HepG2 (cell line): ENCODE results near the gene SMYD5. TPM values are rescaled to one million over a fixed set of nuclear protein-coding genes. Genes with fewer than 3 reads are reported as not detected.

Source experiments
- E2F2 ChIP-seq: sonication (generic); formaldehyde crosslinking; IDR thresholded peaks from 2 replicates; pipeline ENCODE4 v1.4.0; 2020; ENCODE audit warnings: missing genetic modification reagents, borderline replicate concordance
- GLMP ChIP-seq: sonication (generic); formaldehyde crosslinking; IDR thresholded peaks from 2 replicates; pipeline ENCODE4 v1.9.0; 2021; ENCODE audit warnings: missing genetic modification reagents, mild to moderate bottlenecking, borderline replicate concordance
- HDAC6 ChIP-seq: fragments of 200-600 bp; sonication (generic); IDR thresholded peaks from 2 replicates; pipeline ENCODE4 v1.7.0; 2017; ENCODE audit warnings: mild to moderate bottlenecking, antibody characterized with exemption, low read length, low read depth
- HOXA5 ChIP-seq: sonication (generic); formaldehyde crosslinking; IDR thresholded peaks from 2 replicates; pipeline ENCODE4 v1.4.0; 2020; ENCODE audit warnings: missing genetic modification reagents
- MTA1 ChIP-seq: sonication (generic); formaldehyde crosslinking; IDR thresholded peaks from 2 replicates; pipeline ENCODE4 v1.4.0; 2020; ENCODE audit warnings: missing genetic modification reagents, mild to moderate bottlenecking, borderline replicate concordance
- NAIF1 ChIP-seq: sonication (generic); formaldehyde crosslinking; IDR thresholded peaks from 2 replicates; pipeline ENCODE4 v1.5.0; 2020; ENCODE audit warnings: mild to moderate bottlenecking, missing genetic modification reagents, borderline replicate concordance
- NBN ChIP-seq: fragments of 450-650 bp; conservative IDR thresholded peaks from 2 replicates; pipeline ENCODE4 v1.6.1; 2017
- PAX8 ChIP-seq: sonication (generic); formaldehyde crosslinking; IDR thresholded peaks from 2 replicates; pipeline ENCODE4 v1.8.0; 2022; ENCODE audit warnings: mild to moderate bottlenecking, missing genetic modification reagents, borderline replicate concordance
- PRDM4 ChIP-seq: sonication (generic); formaldehyde crosslinking; IDR thresholded peaks from 2 replicates; pipeline ENCODE4 v1.9.0; 2021; ENCODE audit warnings: missing genetic modification reagents, borderline replicate concordance
- SMARCC2 ChIP-seq: fragments of 450-650 bp; IDR thresholded peaks from 2 replicates; pipeline ENCODE4 v1.6.1; 2017; ENCODE audit warnings: antibody characterized with exemption, mild to moderate bottlenecking
- SP140L ChIP-seq: sonication (generic); formaldehyde crosslinking; IDR thresholded peaks from 2 replicates; pipeline ENCODE4 v1.4.0; 2020; ENCODE audit warnings: missing genetic modification reagents, borderline replicate concordance
- WIZ ChIP-seq: sonication (generic); formaldehyde crosslinking; IDR thresholded peaks from 2 replicates; pipeline ENCODE4 v1.5.1; 2020; ENCODE audit warnings: mild to moderate bottlenecking, missing genetic modification reagents
- ZIK1 ChIP-seq: sonication (generic); formaldehyde crosslinking; IDR thresholded peaks from 2 replicates; pipeline ENCODE4 v1.5.0; 2020; ENCODE audit warnings: mild to moderate bottlenecking, low read depth, missing genetic modification reagents, borderline replicate concordance
- ZMYM3 ChIP-seq: sonication (generic); formaldehyde crosslinking; IDR thresholded peaks from 2 replicates; pipeline ENCODE4 v1.5.1; 2020; ENCODE audit warnings: mild to moderate bottlenecking, missing genetic modification reagents
- ZNF143 ChIP-seq: sonication (generic); formaldehyde crosslinking; IDR thresholded peaks from 2 replicates; pipeline ENCODE4 v1.4.0; 2020; ENCODE audit warnings: missing genetic modification reagents
- ZNF24 ChIP-seq: fragments of 450-650 bp; IDR thresholded peaks from 2 replicates; pipeline ENCODE4 v1.6.1; 2017; ENCODE audit warnings: antibody characterized with exemption, mild to moderate bottlenecking
- ZNF296 ChIP-seq: sonication (generic); formaldehyde crosslinking; conservative IDR thresholded peaks from 2 replicates; pipeline ENCODE4 v1.5.0; 2020; ENCODE audit warnings: mild to moderate bottlenecking, missing genetic modification reagents
- ZNF350 ChIP-seq: sonication (generic); formaldehyde crosslinking; IDR thresholded peaks from 2 replicates; pipeline ENCODE4 v1.4.0; 2020; ENCODE audit warnings: mild to moderate bottlenecking, low read depth, missing genetic modification reagents, borderline replicate concordance
- ZNF792 ChIP-seq: IDR thresholded peaks from 2 replicates; pipeline ENCODE4 v1.6.1; 2016
- ZSCAN21 ChIP-seq: sonication (generic); formaldehyde crosslinking; IDR thresholded peaks from 2 replicates; pipeline ENCODE4 v1.8.0; 2022; ENCODE audit warnings: mild to moderate bottlenecking, missing genetic modification reagents, moderate library complexity, borderline replicate concordance
- polyA plus RNA-seq, 8 experiments: library from polyadenylated mRNA; depleted of rRNA in 3 of 8; stranded (reverse) in 7 of 8; unstranded in 1 of 8; fragments of >200 nt; fragmentation: Illumina TruSeq in 4 of 8; extraction: Trizol in 4 of 8; gene quantifications; 2 replicates each; pipeline versions ENCODE4 v1.2.1 to v1.2.3, GENCODE V29; 2011 to 2016; ENCODE audit warnings: low read depth in 4 of 8, missing spikeins in 1 of 8, mixed read lengths in 1 of 8; ENCODE audit not compliant: insufficient read depth in 1 of 8
- total RNA-seq, 5 experiments: library from RNA; depleted of rRNA; stranded (reverse); fragments of >200 nt; fragmentation: Illumina TruSeq; extraction: Trizol; gene quantifications; 2 replicates each; pipeline ENCODE4 v1.2.3, GENCODE V29; 2016; ENCODE audit warnings: low read depth in 1 of 5
- TF ChIP-seq, protein P1 (sequence below): sonication (generic); formaldehyde crosslinking; IDR thresholded peaks from 2 replicates; pipeline ENCODE4 v1.8.0; 2022; ENCODE audit warnings: mild to moderate bottlenecking, missing genetic modification reagents, moderate library complexity
- TF ChIP-seq, protein P2 (sequence below): sonication (generic); formaldehyde crosslinking; IDR thresholded peaks from 2 replicates; pipeline ENCODE4 v1.4.0; 2020; ENCODE audit warnings: mild to moderate bottlenecking, missing genetic modification reagents

SMYD5 gene
- total and polyA plus RNA-seq, 2 of the 13 experiments (the other 11 are each of a cell fraction or from before 2014, with no cell fraction given) = 55.8 to 70.4 TPM

- TF ChIP-seq, protein P1, sequence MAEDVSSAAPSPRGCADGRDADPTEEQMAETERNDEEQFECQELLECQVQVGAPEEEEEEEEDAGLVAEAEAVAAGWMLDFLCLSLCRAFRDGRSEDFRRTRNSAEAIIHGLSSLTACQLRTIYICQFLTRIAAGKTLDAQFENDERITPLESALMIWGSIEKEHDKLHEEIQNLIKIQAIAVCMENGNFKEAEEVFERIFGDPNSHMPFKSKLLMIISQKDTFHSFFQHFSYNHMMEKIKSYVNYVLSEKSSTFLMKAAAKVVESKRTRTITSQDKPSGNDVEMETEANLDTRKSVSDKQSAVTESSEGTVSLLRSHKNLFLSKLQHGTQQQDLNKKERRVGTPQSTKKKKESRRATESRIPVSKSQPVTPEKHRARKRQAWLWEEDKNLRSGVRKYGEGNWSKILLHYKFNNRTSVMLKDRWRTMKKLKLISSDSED (CRISPR knock-in tag) = no peak
- TF ChIP-seq ZNF143 (CRISPR knock-in tag) = peak; percentile 93
- TF ChIP-seq ZNF24 = peak; percentile 64; the same call in 1 of the 2 replicates
- TF ChIP-seq, protein P2, sequence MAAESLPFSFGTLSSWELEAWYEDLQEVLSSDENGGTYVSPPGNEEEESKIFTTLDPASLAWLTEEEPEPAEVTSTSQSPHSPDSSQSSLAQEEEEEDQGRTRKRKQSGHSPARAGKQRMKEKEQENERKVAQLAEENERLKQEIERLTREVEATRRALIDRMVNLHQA = no peak
- TF ChIP-seq ZNF296 (CRISPR knock-in tag) = peak; percentile 54
- TF ChIP-seq E2F2 (CRISPR knock-in tag) = peak; percentile 67
- TF ChIP-seq HOXA5 (CRISPR knock-in tag) = peak; percentile 86; the same call in 1 of the 2 replicates
- no peak for TF ChIP-seq PRDM4 (CRISPR knock-in tag)
- TF ChIP-seq ZNF792 = peak; percentile 42; the same call in 1 of the 2 replicates
- TF ChIP-seq PAX8 (CRISPR knock-in tag) = no peak
- TF ChIP-seq ZMYM3 (CRISPR knock-in tag) = 0 out of 2 replicates have a peak, but pooled peaks have one; percentile 10
- TF ChIP-seq SP140L (CRISPR knock-in tag) = peak; percentile 36; the same call in 1 of the 2 replicates
- TF ChIP-seq WIZ (CRISPR knock-in tag) = peak; percentile 6
- TF ChIP-seq GLMP (CRISPR knock-in tag) = 0 out of 2 replicates have a peak, but pooled peaks have one; percentile 87
- TF ChIP-seq MTA1 = peak; percentile 61; the same call in 1 of the 2 replicates
- TF ChIP-seq ZSCAN21 (CRISPR knock-in tag) = peak; percentile 62; the same call in 1 of the 2 replicates
- TF ChIP-seq ZNF350 = peak; percentile 94; the same call in 1 of the 2 replicates
- TF ChIP-seq NBN = no peak
- peak; percentile 84 for TF ChIP-seq NAIF1
- no peak for TF ChIP-seq SMARCC2
- TF ChIP-seq HDAC6 = 0 out of 2 replicates have a peak, but pooled peaks have one; percentile 35
- peak; percentile 82; the same call in 1 of the 2 replicates for TF ChIP-seq ZIK1 (CRISPR knock-in tag)
Observed at GRCh38 chr2:73233932-73234832, 20.1 kb downstream of the SMYD5 start, which contains the start of gene CCT7 (continued).
